Glutamatergic neuron (in vitro differentiated cells): Measurements from ENCODE around the gene CDK5. TPM values are rescaled to one million over a fixed set of nuclear protein-coding genes. Genes with fewer than 3 reads are reported as not detected.
A peak's percentile ranks its signal among the peaks of the same experiment; 100 is the strongest.

Source experiments
- DNase-seq: peaks from one replicate; pipeline ENCODE4 v3.0.0; 2022
- H3K27ac Mint-ChIP-seq: one replicate; pipeline ENCODE4 v1.8.0; 2020; ENCODE audit warnings: mild to moderate bottlenecking, mixed read lengths, inconsistent platforms; ENCODE audit not compliant: unreplicated experiment
- H3K27me3 Mint-ChIP-seq: one replicate; pipeline ENCODE4 v1.8.0; 2020; ENCODE audit warnings: mild to moderate bottlenecking, moderate library complexity, mixed read lengths, inconsistent platforms; ENCODE audit not compliant: unreplicated experiment
- H3K36me3 Mint-ChIP-seq: one replicate; pipeline ENCODE4 v1.8.0; 2020; ENCODE audit warnings: mild to moderate bottlenecking, mixed read lengths, inconsistent platforms; ENCODE audit not compliant: unreplicated experiment
- H3K4me1 Mint-ChIP-seq: one replicate; pipeline ENCODE4 v1.8.0; 2020; ENCODE audit warnings: mild to moderate bottlenecking, low read depth, mixed read lengths, inconsistent platforms; ENCODE audit not compliant: unreplicated experiment
- H3K4me3 Mint-ChIP-seq: one replicate; pipeline ENCODE4 v1.8.0; 2020; ENCODE audit warnings: mild to moderate bottlenecking, mixed read lengths, inconsistent platforms; ENCODE audit not compliant: unreplicated experiment
- H3K9me3 Mint-ChIP-seq: one replicate; pipeline ENCODE4 v1.8.0; 2020; ENCODE audit warnings: mild to moderate bottlenecking, moderate library complexity, mixed read lengths, inconsistent platforms; ENCODE audit not compliant: unreplicated experiment
- CTCF ChIP-seq: fragments of 200-600 bp; sonication (generic); IDR thresholded peaks from one replicate; pipeline ENCODE4 v1.5.0; 2021; ENCODE audit not compliant: partially characterized antibody, unreplicated experiment
- total RNA-seq: library from RNA; stranded (reverse); fragmentation: NEBNext Ultra II Directional; extraction: Animal tissue kit (Norgen Biotek cat#: 25700); gene quantifications from one replicate; pipeline ENCODE4 v1.2.1, GENCODE V29; 2021; ENCODE audit not compliant: unreplicated experiment

The CDK5 gene
- total RNA-seq, 1 donor from 2014 or later = 52.9 TPM

DNA sequence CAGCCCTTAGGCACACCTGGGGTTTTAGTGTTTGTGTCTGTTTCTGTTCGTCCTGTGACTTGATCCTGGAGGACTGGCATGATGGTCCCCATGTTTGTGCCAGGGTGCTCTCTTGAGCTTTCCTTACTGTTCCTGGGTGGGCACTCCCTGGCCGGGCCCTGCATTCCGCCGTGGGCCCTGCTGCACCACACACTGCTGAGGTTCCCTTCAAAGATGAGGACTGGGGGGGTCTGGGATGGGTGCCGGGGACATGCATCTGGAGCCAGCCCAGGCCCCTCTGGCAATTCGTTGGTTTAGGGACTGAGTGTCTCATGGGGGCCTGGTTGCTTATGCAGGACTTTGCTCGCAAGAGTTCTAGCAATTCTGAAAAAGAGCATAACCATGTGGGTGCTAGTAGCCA is 33.3 kb upstream of the CDK5 start:
- H3K4me3 Mint-ChIP-seq = peak overlapping the region; percentile 80
- DNase-seq = no peak
- H3K4me1 Mint-ChIP-seq = peaks cover 42% of the 10 kb centered on the region
- peaks cover 26% of the 10 kb centered on the region for H3K9me3 Mint-ChIP-seq
- H3K27me3 Mint-ChIP-seq = peaks cover 28% of the 10 kb centered on the region
- TF ChIP-seq CTCF = no peak
- peaks cover 5% of the 10 kb centered on the region for H3K36me3 Mint-ChIP-seq
- H3K27ac Mint-ChIP-seq = peak overlapping the region; percentile 89

DNA sequence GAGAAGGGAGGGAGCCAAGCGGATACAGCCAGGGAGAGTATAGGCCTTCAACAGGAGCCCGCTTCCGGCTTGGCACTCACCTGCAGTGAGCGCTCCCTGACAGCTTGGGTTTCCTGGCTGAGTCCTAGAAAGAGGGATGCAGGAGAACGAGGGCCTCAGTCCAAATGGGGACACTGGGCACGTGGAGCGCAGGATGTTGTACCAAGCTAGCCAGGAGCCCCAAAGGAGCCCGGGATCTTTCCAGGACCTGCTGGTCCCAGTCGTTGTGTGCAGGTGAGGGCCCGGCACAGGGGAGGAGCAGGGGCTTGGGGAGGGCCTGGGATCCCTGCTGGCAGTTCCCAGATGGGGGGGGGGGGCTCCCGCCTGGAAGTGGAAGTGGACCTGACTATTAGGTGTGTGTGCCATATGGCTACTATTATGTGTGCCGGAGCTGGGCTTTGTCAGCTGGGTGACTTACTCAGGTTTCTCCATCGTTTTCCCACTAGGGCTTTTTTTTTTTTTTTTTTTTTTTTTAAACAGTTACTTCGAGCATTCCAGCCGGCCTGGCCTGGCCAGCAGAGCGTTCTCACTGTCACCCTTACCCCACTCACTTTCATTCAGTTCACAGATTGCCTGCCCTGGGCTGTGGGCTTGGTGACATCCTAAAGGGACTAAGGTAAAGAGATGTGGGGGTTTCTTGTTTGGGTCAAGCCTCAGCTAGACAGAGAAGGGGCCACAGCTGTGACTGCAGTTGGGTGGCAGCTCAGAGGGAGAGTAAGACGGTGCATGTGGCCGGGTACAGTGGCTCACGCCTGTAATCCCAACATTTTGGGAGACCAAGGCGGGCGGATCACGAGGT is 32.4 kb upstream of the CDK5 start:
- DNase-seq = no peak
- no peak for TF ChIP-seq CTCF
- Mint-ChIP-seq H3K4me1 (peaks cover 42% of the 10 kb centered on the region), H3K36me3 (peaks cover 5% of the 10 kb centered on the region), H3K27ac (peak overlapping the region; percentile 100), H3K9me3 (peaks cover 35% of the 10 kb centered on the region), H3K4me3 (peak overlapping the region; percentile 98), H3K27me3 (peaks cover 37% of the 10 kb centered on the region)

- Mint-ChIP-seq H3K36me3 (peaks cover 5% of the 10 kb centered on the region), H3K27ac (peak overlapping the region; percentile 100), H3K27me3 (peaks cover 40% of the 10 kb centered on the region), H3K4me3 (peak overlapping the region; percentile 98), H3K4me1 (peaks cover 40% of the 10 kb centered on the region), H3K9me3 (peaks cover 39% of the 10 kb centered on the region)
- no peak for TF ChIP-seq CTCF
- DNase-seq = peak; percentile 83
Measured at GRCh38 chr7:151088856-151089699, 31.4 kb upstream of the CDK5 start.

DNA sequence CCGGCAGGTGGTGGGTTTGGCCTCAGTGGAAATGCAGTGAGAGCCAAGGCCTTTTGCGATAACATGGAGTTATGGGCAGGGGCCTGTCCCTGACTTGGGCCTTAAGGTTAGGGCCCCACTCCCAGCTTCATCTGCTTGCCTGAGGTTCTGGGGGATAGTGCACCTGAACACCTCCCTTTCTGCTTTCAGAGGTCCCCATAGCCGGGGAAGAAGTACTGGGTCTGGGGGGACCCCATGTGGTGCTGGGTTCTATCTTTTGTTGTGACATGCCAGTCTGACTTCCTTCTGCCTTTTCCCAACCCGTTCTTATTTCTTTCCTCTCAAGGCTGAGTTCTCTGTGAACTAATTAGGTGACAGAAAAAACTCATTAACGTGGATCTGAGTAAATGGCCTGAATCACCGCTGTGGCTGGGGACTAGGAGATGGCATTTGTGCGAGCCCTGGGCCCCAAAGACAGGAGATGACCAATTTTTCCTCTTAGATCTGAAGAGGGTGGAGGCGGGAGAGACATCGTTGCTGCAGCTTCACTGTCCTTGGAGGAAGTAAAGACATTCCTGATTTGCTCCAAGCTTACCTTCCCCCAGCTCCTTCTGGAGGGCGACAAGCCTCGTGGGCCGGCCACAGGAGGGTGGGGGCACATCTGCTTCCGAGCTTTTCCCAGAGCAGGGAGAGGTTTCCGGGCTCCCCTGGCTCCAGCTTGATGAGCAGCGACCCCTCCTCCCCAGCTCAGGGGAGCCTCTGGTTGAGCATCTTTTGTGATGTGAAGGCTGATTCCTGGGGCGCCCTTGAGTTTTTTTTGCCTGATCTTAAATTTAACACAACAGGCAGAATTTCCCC is 30.5 kb upstream of the CDK5 start:
- no peak for DNase-seq
- H3K9me3 Mint-ChIP-seq = peaks cover 39% of the 10 kb centered on the region
- peaks cover 5% of the 10 kb centered on the region for H3K36me3 Mint-ChIP-seq
- no peak for TF ChIP-seq CTCF
- H3K27me3 Mint-ChIP-seq = peaks cover 40% of the 10 kb centered on the region
- peak overlapping the region; percentile 100 for H3K27ac Mint-ChIP-seq
- H3K4me1 Mint-ChIP-seq = peaks cover 34% of the 10 kb centered on the region
- H3K4me3 Mint-ChIP-seq = peak overlapping the region; percentile 98
